GM12878 (cell line): Measurements from ENCODE around the gene SLTM.

Experiments
- ASH2L ChIP-seq: fragments of 300-600, 200-600 bp; sonication (generic); IDR thresholded peaks from 2 replicates; pipeline ENCODE4 v1.6.1; 2017; ENCODE audit warnings: low read depth, mild to moderate bottlenecking, borderline replicate concordance
- EGR1 ChIP-seq, 2 experiments: IDR thresholded peaks; 1 replicate in 1 of 2; 2 replicates in 1 of 2; pipeline ENCODE4 v1.6.1; 2011 to 2012; ENCODE audit warnings: low read depth in 2 of 2, low read length in 2 of 2, borderline replicate concordance in 1 of 2, mild to moderate bottlenecking in 1 of 2, moderate library complexity in 1 of 2
- FOXM1 ChIP-seq: IDR thresholded peaks from 2 replicates; pipeline ENCODE4 v1.6.1; 2012; ENCODE audit warnings: low read depth, mild to moderate bottlenecking, inconsistent platforms, low read length, moderate library complexity
- MTA2 ChIP-seq: fragments of 450-650 bp; IDR thresholded peaks from 2 replicates; pipeline ENCODE4 v1.6.1; 2016; ENCODE audit warnings: low read depth, mild to moderate bottlenecking, moderate library complexity
- MYC ChIP-seq: IDR thresholded peaks from 2 replicates; pipeline ENCODE4 v1.6.1; 2011; ENCODE audit warnings: mild to moderate bottlenecking, low read length, moderate library complexity, inconsistent platforms; ENCODE audit not compliant: insufficient read depth, insufficient replicate concordance, insufficient read length, severe bottlenecking
- TAF1 ChIP-seq: IDR thresholded peaks from 2 replicates; pipeline ENCODE4 v1.6.1; 2011; ENCODE audit warnings: mild to moderate bottlenecking, low read depth, low read length, borderline replicate concordance
- ZNF24 ChIP-seq: fragments of 450-650 bp; IDR thresholded peaks from 2 replicates; pipeline ENCODE4 v1.6.1; 2017; ENCODE audit warnings: antibody characterized with exemption, mild to moderate bottlenecking
- TF ChIP-seq, protein P1 (sequence below): fragments of 450-650 bp; IDR thresholded peaks from 2 replicates; pipeline ENCODE4 v1.6.1; 2017; ENCODE audit warnings: mild to moderate bottlenecking, moderate library complexity
- TF ChIP-seq, protein P2 (sequence below), 3 experiments: IDR thresholded peaks in 2 of 3; conservative IDR thresholded peaks in 1 of 3; 2 replicates each; pipeline ENCODE4 v1.5.1; 2011; ENCODE audit warnings: low read depth in 3 of 3, low read length in 3 of 3, mild to moderate bottlenecking in 3 of 3, control low read depth in 2 of 3, moderate library complexity in 2 of 3, inconsistent platforms in 1 of 3, mixed read lengths in 1 of 3; ENCODE audit not compliant: control insufficient read depth in 2 of 3, insufficient read depth in 1 of 3; ENCODE audit errors: extremely low read depth in 1 of 3

DNA sequence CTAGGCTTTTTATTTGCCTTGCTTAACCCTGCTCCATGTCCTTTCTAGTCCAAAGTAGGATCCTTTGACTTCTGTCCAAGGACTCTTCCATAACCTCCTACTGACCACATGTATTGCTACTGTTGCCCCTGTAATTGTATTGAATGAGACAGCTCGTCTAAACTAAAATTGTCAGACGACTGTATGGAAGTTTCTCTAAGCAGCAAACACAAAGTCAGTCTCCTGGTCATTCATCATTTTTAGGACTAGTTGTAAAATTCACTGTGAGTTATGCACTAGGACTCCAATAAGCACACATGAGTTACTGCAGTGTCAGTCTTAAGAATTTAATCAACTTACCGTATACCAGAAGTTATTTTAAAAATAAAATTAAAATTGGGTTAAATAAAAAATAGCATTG is 32.8 kb downstream of the SLTM start:
- no peak for TF ChIP-seq FOXM1
- TF ChIP-seq, protein P1, sequence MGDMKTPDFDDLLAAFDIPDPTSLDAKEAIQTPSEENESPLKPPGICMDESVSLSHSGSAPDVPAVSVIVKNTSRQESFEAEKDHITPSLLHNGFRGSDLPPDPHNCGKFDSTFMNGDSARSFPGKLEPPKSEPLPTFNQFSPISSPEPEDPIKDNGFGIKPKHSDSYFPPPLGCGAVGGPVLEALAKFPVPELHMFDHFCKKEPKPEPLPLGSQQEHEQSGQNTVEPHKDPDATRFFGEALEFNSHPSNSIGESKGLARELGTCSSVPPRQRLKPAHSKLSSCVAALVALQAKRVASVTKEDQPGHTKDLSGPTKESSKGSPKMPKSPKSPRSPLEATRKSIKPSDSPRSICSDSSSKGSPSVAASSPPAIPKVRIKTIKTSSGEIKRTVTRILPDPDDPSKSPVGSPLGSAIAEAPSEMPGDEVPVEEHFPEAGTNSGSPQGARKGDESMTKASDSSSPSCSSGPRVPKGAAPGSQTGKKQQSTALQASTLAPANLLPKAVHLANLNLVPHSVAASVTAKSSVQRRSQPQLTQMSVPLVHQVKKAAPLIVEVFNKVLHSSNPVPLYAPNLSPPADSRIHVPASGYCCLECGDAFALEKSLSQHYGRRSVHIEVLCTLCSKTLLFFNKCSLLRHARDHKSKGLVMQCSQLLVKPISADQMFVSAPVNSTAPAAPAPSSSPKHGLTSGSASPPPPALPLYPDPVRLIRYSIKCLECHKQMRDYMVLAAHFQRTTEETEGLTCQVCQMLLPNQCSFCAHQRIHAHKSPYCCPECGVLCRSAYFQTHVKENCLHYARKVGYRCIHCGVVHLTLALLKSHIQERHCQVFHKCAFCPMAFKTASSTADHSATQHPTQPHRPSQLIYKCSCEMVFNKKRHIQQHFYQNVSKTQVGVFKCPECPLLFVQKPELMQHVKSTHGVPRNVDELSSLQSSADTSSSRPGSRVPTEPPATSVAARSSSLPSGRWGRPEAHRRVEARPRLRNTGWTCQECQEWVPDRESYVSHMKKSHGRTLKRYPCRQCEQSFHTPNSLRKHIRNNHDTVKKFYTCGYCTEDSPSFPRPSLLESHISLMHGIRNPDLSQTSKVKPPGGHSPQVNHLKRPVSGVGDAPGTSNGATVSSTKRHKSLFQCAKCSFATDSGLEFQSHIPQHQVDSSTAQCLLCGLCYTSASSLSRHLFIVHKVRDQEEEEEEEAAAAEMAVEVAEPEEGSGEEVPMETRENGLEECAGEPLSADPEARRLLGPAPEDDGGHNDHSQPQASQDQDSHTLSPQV: no peak
- TF ChIP-seq MTA2: no peak
- TF ChIP-seq TAF1: no peak
- TF ChIP-seq, protein P2, sequence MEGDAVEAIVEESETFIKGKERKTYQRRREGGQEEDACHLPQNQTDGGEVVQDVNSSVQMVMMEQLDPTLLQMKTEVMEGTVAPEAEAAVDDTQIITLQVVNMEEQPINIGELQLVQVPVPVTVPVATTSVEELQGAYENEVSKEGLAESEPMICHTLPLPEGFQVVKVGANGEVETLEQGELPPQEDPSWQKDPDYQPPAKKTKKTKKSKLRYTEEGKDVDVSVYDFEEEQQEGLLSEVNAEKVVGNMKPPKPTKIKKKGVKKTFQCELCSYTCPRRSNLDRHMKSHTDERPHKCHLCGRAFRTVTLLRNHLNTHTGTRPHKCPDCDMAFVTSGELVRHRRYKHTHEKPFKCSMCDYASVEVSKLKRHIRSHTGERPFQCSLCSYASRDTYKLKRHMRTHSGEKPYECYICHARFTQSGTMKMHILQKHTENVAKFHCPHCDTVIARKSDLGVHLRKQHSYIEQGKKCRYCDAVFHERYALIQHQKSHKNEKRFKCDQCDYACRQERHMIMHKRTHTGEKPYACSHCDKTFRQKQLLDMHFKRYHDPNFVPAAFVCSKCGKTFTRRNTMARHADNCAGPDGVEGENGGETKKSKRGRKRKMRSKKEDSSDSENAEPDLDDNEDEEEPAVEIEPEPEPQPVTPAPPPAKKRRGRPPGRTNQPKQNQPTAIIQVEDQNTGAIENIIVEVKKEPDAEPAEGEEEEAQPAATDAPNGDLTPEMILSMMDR (IDR thresholded peaks at IDR 0.05 in 2 of 3, conservative IDR thresholded peaks at IDR 0.05 in 1 of 3; ENCODE audit: control insufficient read depth in 2 of 3, extremely low read depth in 1 of 3, insufficient read depth in 1 of 3, low read depth in 3 of 3, low read length in 3 of 3): no peak
- no peak for TF ChIP-seq ZNF24
- TF ChIP-seq MYC: no peak
- TF ChIP-seq ASH2L: no peak
- no peak for TF ChIP-seq EGR1 (IDR thresholded peaks at IDR 0.05; ENCODE audit: borderline replicate concordance in 1 of 2, low read depth in 2 of 2, low read length in 2 of 2)
